ENCODE data around the gene C2CD2. TPM values are rescaled to one million over a fixed set of nuclear protein-coding genes. Genes with fewer than 3 reads are reported as not detected.

The C2CD2 gene
- 13.6 and 15.8 TPM in 2 replicates for total RNA-seq (2022)
- Bru-seq, nascent RNA, result percentile 57 among the genes with signal in this experiment
- percentile 61 among the genes with signal in this experiment for BruChase-seq, experiment 1, labeled RNA remaining after a 6-hour chase
- percentile 61 among the genes with signal in this experiment for BruChase-seq, experiment 2, labeled RNA remaining after a 2-hour chase
- long read RNA-seq, full-length matches to known transcripts, result 5 of 12 reads
- long read RNA-seq, partial matches to known transcripts, result 2 of 12 reads
- long read RNA-seq, other reads (novel, unspliced or antisense), result 5 of 12 reads

- intact Hi-C loops (cut with micrococcal nuclease; ENCODE audit: unreplicated experiment), result no loop called here
- Mint-ChIP-seq H3K27me3 (ENCODE audit: unreplicated experiment) (no peaks in the 10 kb centered on the region), H3K27ac (ENCODE audit: unreplicated experiment) (no peak within 1 kb of the TSS), H3K36me3 (ENCODE audit: insufficient read depth, unreplicated experiment) (peaks cover 22% of the 10 kb centered on the region), H3K9me3 (ENCODE audit: low read depth, unreplicated experiment) (no peaks in the 10 kb centered on the region), H3K4me3 (ENCODE audit: low read depth, unreplicated experiment) (peak within 1 kb of the TSS; percentile 71), H3K4me1 (ENCODE audit: low read depth, unreplicated experiment) (peaks cover 30% of the 10 kb centered on the region)
- no TSS peak for BruUV-seq (replicated peaks)
- CTCF ChIA-PET, result no interaction called here
- TF ChIP-seq CTCF (IDR thresholded peaks at IDR 0.05; ENCODE audit: unreplicated experiment), result no peak
- DNase-seq, result peak; percentile 63
Measured at GRCh38 chr21:41953831-41954653, at the start of gene C2CD2. C2CD2 (minus strand) TSS chr21:41954018; CDS start chr21:41953648, 370 bp downstream.

GRCh38 chr21:42003051-42003461 is 49.2 kb upstream of the C2CD2 start:
- Mint-ChIP-seq H3K9me3 (ENCODE audit: low read depth, unreplicated experiment) (no peaks in the 10 kb centered on the region), H3K36me3 (ENCODE audit: insufficient read depth, unreplicated experiment) (peaks cover 15% of the 10 kb centered on the region), H3K27me3 (ENCODE audit: unreplicated experiment) (no peaks in the 10 kb centered on the region), H3K4me3 (ENCODE audit: low read depth, unreplicated experiment) (no peak overlapping the region), H3K27ac (ENCODE audit: unreplicated experiment) (no peak overlapping the region), H3K4me1 (ENCODE audit: low read depth, unreplicated experiment) (peaks cover 16% of the 10 kb centered on the region)
- intact Hi-C loops (cut with micrococcal nuclease; ENCODE audit: unreplicated experiment), result no loop called here
- CTCF ChIA-PET, result no interaction called here
- no peak for TF ChIP-seq CTCF (IDR thresholded peaks at IDR 0.05; ENCODE audit: unreplicated experiment)
- no peak for DNase-seq
- no TSS peak for BruUV-seq (replicated peaks)

GRCh38 chr21:42002421-42002958 is 48.7 kb upstream of the C2CD2 start:
- H3K27me3 Mint-ChIP-seq (ENCODE audit: unreplicated experiment), result no peaks in the 10 kb centered on the region
- TF ChIP-seq CTCF (IDR thresholded peaks at IDR 0.05; ENCODE audit: unreplicated experiment), result no peak
- H3K4me1 Mint-ChIP-seq (ENCODE audit: low read depth, unreplicated experiment), result peaks cover 13% of the 10 kb centered on the region
- peaks cover 14% of the 10 kb centered on the region for H3K36me3 Mint-ChIP-seq (ENCODE audit: insufficient read depth, unreplicated experiment)
- DNase-seq, result no peak
- CTCF ChIA-PET, result no interaction called here
- H3K9me3 Mint-ChIP-seq (ENCODE audit: low read depth, unreplicated experiment), result no peaks in the 10 kb centered on the region
- no TSS peak for BruUV-seq (replicated peaks)
- H3K4me3 Mint-ChIP-seq (ENCODE audit: low read depth, unreplicated experiment), result no peak overlapping the region
- no peak overlapping the region for H3K27ac Mint-ChIP-seq (ENCODE audit: unreplicated experiment)
- intact Hi-C loops (cut with micrococcal nuclease; ENCODE audit: unreplicated experiment), result no loop called here

- DNase-seq, result no peak
Measured at GRCh38 chr21:42001781-42002180, 48.0 kb upstream of the C2CD2 start.

More at GRCh38 chr21:42001781-42002180, 48.0 kb upstream of the C2CD2 start:
- H3K27ac Mint-ChIP-seq (ENCODE audit: unreplicated experiment), result no peak overlapping the region
- H3K27me3 Mint-ChIP-seq (ENCODE audit: unreplicated experiment), result no peaks in the 10 kb centered on the region
- no peak overlapping the region for H3K4me3 Mint-ChIP-seq (ENCODE audit: low read depth, unreplicated experiment)
- TF ChIP-seq CTCF (IDR thresholded peaks at IDR 0.05; ENCODE audit: unreplicated experiment), result no peak
- CTCF ChIA-PET, result no interaction called here
- BruUV-seq (replicated peaks), result no TSS peak
- peaks cover 10% of the 10 kb centered on the region for H3K36me3 Mint-ChIP-seq (ENCODE audit: insufficient read depth, unreplicated experiment)
- no peaks in the 10 kb centered on the region for H3K9me3 Mint-ChIP-seq (ENCODE audit: low read depth, unreplicated experiment)
- H3K4me1 Mint-ChIP-seq (ENCODE audit: low read depth, unreplicated experiment), result peaks cover 8% of the 10 kb centered on the region
- intact Hi-C loops (cut with micrococcal nuclease; ENCODE audit: unreplicated experiment), result no loop called here

Data from Calu3 (cell line).